CD4-positive, alpha-beta T cell treated with Interleukin-6 for 4 hours (primary cell): ENCODE measurements around the gene CERKL.

Experiments
- DNase-seq: peaks from one replicate; pipeline ENCODE4 v3.0.0-alpha.2; 2020; ENCODE audit warnings: mixed read lengths

The CERKL gene

GRCh38 chr2:181623159-181623558 lies 33.7 kb downstream of the CERKL start:
- DNase-seq: no peak

DNA sequence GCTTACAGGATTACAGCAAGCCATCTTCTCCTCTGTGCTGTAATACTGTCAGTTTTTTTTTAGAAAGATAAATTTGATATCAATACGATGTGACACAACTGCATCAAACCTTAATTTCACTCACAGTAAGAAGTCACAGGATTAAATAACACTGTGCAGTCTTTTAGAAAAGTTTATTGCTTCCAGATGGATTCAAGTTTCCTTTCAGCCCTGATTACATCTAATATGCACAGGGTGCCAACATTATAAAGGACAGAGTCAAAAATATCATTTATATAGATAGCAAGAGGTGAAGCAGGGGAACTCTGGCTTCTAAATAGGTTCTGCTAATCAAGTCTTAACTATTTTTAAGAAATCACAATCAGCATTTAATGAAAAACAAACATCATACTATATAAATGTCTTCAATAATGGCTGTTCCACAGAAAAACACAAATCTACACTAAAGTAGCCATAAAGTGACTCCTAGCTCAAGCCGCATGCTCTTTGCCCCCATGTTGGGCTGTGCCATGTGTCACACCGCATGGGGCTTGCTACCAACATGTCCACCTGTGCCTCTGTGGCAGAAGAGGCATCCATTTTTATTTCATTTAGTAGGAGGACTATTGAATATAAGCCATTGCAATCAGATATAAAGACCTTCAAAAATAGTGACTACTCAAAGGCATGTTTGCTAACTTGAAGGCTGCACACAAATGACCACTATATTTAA lies 35.0 kb downstream of the CERKL start:
- DNase-seq: no peak

DNA sequence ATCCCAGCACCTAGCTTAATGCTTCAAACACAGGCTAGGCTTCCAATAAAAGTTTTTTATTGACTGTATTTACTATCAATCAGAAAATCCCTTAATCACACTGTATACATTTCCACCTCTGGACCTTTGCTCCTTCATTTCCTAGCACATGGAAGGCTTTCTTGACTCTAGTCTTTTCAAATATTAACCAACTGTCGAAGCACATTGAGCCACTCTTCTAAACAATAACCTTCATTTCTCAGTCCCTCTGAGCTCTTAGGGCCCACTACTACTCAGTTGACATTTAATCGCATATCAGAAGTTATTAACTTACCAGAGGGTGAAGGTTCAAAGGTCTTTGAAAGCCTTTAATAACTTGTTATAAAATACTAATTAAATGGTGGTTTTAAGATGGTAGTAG lies 37.4 kb downstream of the CERKL start:
- DNase-seq: no peak

- no peak for DNase-seq
Measured at GRCh38 chr2:181616715-181617114, 40.2 kb downstream of the CERKL start.

DNA sequence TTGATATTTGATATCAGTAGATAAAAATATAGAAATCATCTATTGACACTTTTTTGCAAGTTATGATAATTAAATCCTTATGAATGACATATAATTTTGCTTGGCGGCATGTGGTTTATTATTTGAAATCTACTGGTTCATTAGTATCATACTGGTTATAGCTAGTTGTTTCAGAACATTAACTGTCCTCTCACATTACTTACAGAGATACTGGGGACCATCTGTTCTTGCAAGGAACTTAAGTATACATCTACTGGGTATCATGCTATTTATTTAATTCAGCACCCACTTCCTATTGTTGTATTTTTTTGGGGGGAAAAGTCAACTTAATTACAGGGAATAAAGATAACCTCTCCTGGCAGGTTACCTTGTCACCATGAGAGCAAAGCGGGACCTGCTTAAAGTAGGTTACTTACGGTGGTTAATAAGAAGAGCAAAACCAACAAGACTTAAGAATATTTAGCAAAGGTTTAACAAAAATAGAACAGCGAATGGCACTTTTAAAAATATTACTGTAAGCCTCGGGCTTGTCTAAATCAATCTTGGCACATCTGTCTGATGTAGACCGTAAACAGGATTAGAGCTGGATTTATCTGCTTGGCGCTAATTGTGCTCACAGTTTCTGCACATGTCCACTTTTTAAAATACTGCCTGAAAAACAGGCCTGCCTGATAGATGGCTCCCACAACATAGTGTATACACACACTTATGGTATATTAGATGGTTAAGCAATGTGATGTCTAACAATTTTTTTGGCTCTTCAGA lies 41.8 kb downstream of the CERKL start:
- DNase-seq: no peak

GRCh38 chr2:181613241-181613640 lies 43.7 kb downstream of the CERKL start:
- no peak for DNase-seq

DNA sequence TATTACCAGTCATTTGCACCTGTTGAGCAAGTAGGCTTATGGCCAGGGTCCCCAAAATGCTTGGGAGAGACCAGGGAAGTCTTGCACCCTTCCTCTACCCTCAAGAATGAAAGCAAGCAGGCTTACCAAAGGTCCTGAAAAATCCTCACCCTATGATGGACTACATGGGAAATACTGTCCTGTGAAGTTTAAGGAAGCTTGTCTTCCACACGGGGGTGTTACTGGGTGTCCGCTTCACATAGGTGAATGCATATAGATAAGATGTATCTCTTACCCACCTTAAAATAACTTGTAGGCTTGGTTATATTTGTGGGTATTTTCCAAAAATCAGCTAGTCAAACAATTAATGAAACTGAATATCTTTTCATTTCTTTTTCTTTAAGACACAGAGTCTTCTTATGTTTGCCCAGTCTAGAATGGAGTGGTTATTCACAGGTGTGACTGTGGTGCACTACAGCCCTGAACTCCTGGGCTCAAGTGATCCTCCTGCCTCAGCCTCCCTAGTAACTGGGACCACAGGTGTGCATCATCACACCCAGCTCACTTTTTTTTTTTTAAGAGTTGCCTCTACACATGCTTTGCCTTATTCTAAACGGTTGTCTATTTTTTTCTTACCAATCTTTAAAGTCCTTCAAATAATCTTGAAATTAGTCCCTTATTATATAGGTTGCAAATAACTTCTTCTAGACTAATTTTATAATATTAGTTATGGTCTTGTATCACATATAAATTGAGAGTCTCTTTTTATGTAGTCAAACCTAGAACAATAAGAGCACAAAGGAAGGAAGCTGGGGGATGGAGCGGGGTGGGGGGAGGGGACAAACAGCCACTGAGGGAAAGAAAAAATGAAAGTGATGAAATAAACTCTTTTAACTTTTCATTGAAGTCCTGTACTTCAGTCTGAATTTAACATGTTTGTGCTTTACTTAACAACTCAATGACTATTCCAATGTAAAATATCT lies 49.0 kb downstream of the CERKL start:
- DNase-seq: peak; percentile 59

GRCh38 chr2:181605889-181606837 lies 50.7 kb downstream of the CERKL start:
- no peak for DNase-seq

GRCh38 chr2:181602017-181602416 lies 54.9 kb downstream of the CERKL start:
- no peak for DNase-seq

DNA sequence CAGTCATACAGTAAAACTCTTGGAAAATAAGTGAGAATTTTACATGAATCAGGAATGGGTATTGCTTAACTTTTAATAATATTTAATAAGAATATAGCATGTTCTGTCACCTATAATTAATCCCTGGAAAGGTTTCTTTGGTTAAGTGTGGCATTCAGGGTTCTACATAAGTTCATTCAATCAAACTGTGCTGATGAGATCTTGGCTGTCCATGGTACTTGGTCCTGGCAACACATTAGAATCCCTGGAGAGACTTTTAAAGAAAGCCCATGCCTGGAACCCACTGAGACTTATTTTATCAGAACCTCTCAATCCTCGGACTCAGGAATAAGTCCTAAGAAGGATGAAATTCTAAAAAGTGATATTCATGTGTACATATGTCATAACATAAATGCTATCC lies 60.3 kb downstream of the CERKL start:
- no peak for DNase-seq

DNA sequence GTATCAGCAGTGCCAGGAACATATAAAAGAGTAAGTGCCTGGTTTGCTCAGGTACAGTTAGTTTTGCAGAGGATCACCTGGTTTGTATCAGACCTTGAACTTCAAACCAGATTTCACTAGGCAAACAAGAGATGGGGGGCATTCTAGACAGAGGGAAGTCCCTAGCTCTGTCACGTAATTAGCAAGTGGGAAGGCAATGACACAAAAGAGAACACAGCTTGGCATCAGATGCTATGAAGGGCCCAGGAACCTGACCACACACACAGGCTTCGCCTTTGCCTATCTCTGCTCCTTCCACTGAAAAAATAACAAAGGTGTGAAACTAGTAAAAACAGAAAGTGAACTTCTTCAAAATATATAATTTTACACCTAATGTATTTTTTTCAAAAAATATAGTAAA lies 62.6 kb downstream of the CERKL start:
- no peak for DNase-seq

- no peak for DNase-seq
Measured at GRCh38 chr2:181589779-181590178, 67.1 kb downstream of the CERKL start.

- no peak for DNase-seq
Measured at GRCh38 chr2:181588546-181588945, 68.4 kb downstream of the CERKL start.

GRCh38 chr2:181586569-181587081 lies 70.3 kb downstream of the CERKL start:
- no peak for DNase-seq

DNA sequence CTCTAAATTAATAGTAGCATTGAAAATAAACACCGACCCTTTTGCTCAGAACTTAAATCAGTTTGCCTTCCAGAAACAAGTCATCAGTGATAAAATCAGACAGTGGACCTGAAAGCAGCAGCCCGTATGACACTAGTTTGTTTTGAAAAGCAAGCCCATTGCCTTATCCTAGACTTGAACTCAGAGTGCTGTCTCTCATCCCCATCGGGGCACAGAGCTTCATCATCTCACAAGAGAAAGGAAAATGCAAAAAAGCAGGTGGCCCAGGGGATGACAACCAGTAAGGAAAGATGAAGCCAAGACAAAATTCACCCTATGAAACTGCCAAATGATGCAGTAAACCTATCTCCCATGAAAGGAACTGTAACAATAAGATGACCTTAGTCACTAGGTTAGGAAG lies 71.2 kb downstream of the CERKL start:
- no peak for DNase-seq

- peak; percentile 1 for DNase-seq
Measured at GRCh38 chr2:181581534-181581933, 75.4 kb downstream of the CERKL start.

- DNase-seq: no peak
Measured at GRCh38 chr2:181578829-181579228, 78.1 kb downstream of the CERKL start.

GRCh38 chr2:181576431-181576830 lies 80.5 kb downstream of the CERKL start:
- no peak for DNase-seq

GRCh38 chr2:181575650-181576025 lies 81.3 kb downstream of the CERKL start:
- DNase-seq: no peak

- DNase-seq: no peak
Measured at GRCh38 chr2:181575024-181575649, 81.8 kb downstream of the CERKL start.

DNA sequence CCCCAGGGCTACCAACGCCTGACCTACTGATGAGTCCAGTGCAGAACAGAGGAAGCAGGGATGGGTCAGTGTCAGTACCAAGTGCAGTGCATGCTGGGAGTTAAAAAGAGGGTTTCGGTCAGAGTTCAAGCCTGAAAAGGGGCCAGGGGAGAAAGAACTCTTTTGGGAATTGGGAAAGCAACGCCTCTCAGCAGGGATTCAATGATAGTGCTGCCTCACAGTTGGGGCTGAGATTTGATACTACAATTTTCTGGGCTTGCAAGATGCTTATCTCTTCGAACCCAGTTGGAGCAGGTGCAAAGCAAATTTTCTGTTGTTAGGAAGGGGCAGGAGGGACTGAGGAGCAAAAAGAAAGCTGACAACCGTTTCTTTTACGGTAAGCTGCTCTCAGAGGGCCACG lies 82.6 kb downstream of the CERKL start:
- no peak for DNase-seq
